SJCRH30 (cell line): ENCODE data around the gene GNA15. TPM values are rescaled to one million over a fixed set of nuclear protein-coding genes. Genes with fewer than 3 reads are reported as not detected.
A peak's percentile ranks its signal among the peaks of the same experiment; 100 is the strongest.
"Not testable (repeated sequence)": the region's sequence is repeated elsewhere in the genome, so short reads cannot be mapped to it uniquely, and the experiment has no call there.

Experiments
- DNase-seq, 2 experiments: peaks; one replicate each; pipeline ENCODE4 v3.0.0-alpha.2; 2015 to 2020
- H3K27ac ChIP-seq: fragments of 250-450 bp; sonication (Bioruptor Pico); 2 replicates; pipeline ENCODE4 v1.5.1; 2020; ENCODE audit warnings: mild to moderate bottlenecking, moderate library complexity
- H3K27me3 ChIP-seq: fragments of 250-450 bp; sonication (Bioruptor Pico); 2 replicates; pipeline ENCODE4 v1.5.1; 2020; ENCODE audit warnings: mild to moderate bottlenecking, moderate library complexity
- H3K36me3 ChIP-seq: fragments of 250-450 bp; sonication (Bioruptor Pico); 2 replicates; pipeline ENCODE4 v1.5.1; 2020; ENCODE audit warnings: mild to moderate bottlenecking, moderate library complexity
- H3K4me1 ChIP-seq: fragments of 250-450 bp; sonication (Bioruptor Pico); 2 replicates; pipeline ENCODE4 v1.5.1; 2020; ENCODE audit warnings: mild to moderate bottlenecking, moderate library complexity
- H3K4me3 ChIP-seq: fragments of 250-450 bp; sonication (Bioruptor Pico); 2 replicates; pipeline ENCODE4 v1.5.1; 2020; ENCODE audit warnings: mild to moderate bottlenecking, moderate library complexity
- H3K9me3 ChIP-seq: fragments of 250-450 bp; sonication (Bioruptor Pico); replicated peaks from 2 replicates; pipeline ENCODE4 v1.5.1; 2020; ENCODE audit warnings: mild to moderate bottlenecking, moderate library complexity
- total RNA-seq: library from RNA; depleted of rRNA; stranded (reverse); fragments of >200 nt; shearing (Covaris generic); gene quantifications from 2 replicates; pipeline ENCODE4 v1.2.3, GENCODE V29; 2014

Gene GNA15
- total RNA-seq, 1 experiment from 2014 or later, result 0.59 TPM

DNA sequence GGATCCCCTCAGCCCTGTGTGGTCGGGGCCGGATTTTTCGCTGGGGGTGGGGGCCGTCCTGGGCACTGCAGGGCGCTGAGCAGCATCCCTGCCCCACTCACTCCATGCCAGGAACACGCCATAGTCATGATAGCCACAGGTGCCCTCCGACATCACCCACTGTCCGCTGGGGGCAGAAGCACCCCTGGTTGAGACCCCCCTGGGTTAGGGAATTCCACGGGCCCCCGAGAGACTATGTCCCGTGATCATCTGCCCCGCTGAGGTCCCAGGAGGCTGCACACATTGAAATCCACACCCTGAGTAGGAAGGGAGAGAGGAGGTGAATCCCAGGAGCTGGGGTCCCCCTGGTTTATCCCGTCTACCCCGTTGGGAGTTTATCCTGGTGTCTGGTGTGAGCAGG lies 66.1 kb downstream of the GNA15 start:
- Histone ChIP-seq H3K36me3 (peaks cover 7% of the 10 kb centered on the region), H3K27ac (no peak overlapping the region), H3K9me3 (no peaks in the 10 kb centered on the region), H3K4me3 (no peak overlapping the region), H3K4me1 (no peaks in the 10 kb centered on the region), H3K27me3 (no peaks in the 10 kb centered on the region)
- no peak for DNase-seq

- H3K27me3 ChIP-seq, result no peaks in the 10 kb centered on the region
- H3K27ac ChIP-seq, result no peak overlapping the region
- H3K9me3 ChIP-seq, result no peaks in the 10 kb centered on the region
- H3K4me1 ChIP-seq, result no peaks in the 10 kb centered on the region
- peaks cover 12% of the 10 kb centered on the region for H3K36me3 ChIP-seq
- no peak overlapping the region for H3K4me3 ChIP-seq
- DNase-seq, result no peak
Observed at GRCh38 chr19:3202346-3202745, 66.5 kb downstream of the GNA15 start.

GRCh38 chr19:3202895-3203294 lies 67.1 kb downstream of the GNA15 start:
- H3K27me3 ChIP-seq, H3K4me3 ChIP-seq, H3K4me1 ChIP-seq, H3K9me3 ChIP-seq, H3K27ac ChIP-seq, DNase-seq: not testable (repeated sequence)
- peaks cover 15% of the 10 kb centered on the region for H3K36me3 ChIP-seq

DNA sequence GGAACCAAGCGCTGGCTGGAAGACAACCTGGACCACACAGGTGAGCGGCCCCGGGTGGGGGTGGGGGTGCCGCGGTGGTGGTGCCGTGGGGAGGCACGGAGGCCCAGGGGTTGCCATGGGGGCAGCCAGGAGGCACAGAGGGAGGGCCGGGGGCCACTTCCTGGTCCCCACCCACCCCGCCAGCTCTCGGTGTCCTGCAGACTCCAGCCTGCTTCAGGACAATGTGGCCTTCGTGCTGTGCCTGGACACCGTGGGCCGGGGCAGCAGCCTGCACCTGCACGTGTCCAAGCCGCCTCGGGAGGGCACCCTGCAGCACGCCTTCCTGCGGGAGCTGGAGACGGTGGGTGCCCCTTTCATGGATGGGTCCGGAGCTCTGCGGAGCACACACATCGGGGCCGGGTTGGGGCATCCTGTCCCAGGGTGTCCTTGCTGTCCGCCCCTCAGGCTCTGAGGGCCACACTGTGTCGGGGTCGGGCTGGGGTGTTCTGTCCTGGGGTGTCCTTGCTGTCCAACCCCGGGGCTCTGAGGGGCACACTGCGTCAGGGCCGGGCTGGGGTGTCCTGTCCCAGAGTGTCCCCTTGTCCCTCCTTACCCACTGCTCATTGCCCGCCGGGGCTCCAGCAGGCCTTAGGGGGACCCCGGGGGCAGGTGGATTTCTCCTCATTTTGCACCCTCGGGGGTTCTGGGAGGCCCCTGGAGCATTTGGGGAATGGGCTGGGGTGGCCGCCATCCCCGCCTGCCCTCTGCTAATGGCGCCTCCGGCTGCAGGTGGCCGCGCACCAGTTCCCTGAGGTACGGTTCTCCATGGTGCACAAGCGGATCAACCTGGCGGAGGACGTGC lies 68.2 kb downstream of the GNA15 start:
- Histone ChIP-seq H3K27ac (no peak overlapping the region), H3K4me1 (no peaks in the 10 kb centered on the region), H3K36me3 (peaks cover 15% of the 10 kb centered on the region), H3K9me3 (no peaks in the 10 kb centered on the region), H3K27me3 (no peaks in the 10 kb centered on the region), H3K4me3 (no peak overlapping the region)
- no peak for DNase-seq

- H3K36me3 ChIP-seq, result peaks cover 15% of the 10 kb centered on the region
- H3K27ac ChIP-seq, result no peak overlapping the region
- H3K4me1 ChIP-seq, result no peaks in the 10 kb centered on the region
- H3K9me3 ChIP-seq, result no peaks in the 10 kb centered on the region
- no peak for DNase-seq
- no peak overlapping the region for H3K4me3 ChIP-seq
- no peaks in the 10 kb centered on the region for H3K27me3 ChIP-seq
Observed at GRCh38 chr19:3204646-3205275, 68.9 kb downstream of the GNA15 start.

DNA sequence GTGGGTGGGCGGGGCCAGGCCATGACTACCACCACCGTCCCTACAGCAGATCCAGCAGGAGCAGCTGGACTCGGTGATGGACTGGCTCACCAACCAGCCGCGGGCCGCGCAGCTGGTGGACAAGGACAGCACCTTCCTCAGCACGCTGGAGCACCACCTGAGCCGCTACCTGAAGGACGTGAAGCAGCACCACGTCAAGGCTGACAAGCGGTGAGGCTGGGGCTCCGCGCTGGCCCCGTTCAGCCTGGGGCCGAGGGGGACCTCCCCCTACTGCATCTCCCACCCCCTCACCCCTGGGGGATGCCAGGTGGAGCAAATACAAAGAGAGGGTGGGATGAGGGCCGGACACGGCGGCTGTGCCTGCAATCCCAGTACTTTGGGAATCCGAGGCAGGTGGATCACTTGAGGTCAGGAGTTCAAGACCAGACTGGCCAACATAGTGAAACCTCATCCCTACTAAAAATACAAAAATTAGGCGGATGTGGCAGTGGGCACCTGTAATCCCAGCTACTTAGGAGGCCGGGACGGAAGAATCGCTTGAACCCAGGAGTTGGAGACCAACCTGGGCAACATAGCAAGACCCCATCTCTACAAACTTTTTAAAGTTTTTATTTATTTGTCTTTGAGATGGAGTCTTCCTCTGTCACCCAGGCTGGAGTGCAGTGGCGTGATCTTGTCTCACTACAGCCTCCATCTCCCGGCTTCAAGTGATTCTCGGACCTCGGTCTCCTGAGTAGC lies 70.6 kb downstream of the GNA15 start:
- no peak overlapping the region for H3K4me3 ChIP-seq
- no peaks in the 10 kb centered on the region for H3K27me3 ChIP-seq
- no peak overlapping the region for H3K27ac ChIP-seq
- no peaks in the 10 kb centered on the region for H3K4me1 ChIP-seq
- H3K9me3 ChIP-seq, result no peaks in the 10 kb centered on the region
- peaks cover 15% of the 10 kb centered on the region for H3K36me3 ChIP-seq
- no peak for DNase-seq

- no peak overlapping the region for H3K4me3 ChIP-seq
- H3K9me3 ChIP-seq, result no peaks in the 10 kb centered on the region
- H3K27me3 ChIP-seq, result no peaks in the 10 kb centered on the region
- H3K36me3 ChIP-seq, result peaks cover 15% of the 10 kb centered on the region
- DNase-seq, result no peak
- no peak overlapping the region for H3K27ac ChIP-seq
- no peaks in the 10 kb centered on the region for H3K4me1 ChIP-seq
Observed at GRCh38 chr19:3207461-3208242, 71.8 kb downstream of the GNA15 start.

DNA sequence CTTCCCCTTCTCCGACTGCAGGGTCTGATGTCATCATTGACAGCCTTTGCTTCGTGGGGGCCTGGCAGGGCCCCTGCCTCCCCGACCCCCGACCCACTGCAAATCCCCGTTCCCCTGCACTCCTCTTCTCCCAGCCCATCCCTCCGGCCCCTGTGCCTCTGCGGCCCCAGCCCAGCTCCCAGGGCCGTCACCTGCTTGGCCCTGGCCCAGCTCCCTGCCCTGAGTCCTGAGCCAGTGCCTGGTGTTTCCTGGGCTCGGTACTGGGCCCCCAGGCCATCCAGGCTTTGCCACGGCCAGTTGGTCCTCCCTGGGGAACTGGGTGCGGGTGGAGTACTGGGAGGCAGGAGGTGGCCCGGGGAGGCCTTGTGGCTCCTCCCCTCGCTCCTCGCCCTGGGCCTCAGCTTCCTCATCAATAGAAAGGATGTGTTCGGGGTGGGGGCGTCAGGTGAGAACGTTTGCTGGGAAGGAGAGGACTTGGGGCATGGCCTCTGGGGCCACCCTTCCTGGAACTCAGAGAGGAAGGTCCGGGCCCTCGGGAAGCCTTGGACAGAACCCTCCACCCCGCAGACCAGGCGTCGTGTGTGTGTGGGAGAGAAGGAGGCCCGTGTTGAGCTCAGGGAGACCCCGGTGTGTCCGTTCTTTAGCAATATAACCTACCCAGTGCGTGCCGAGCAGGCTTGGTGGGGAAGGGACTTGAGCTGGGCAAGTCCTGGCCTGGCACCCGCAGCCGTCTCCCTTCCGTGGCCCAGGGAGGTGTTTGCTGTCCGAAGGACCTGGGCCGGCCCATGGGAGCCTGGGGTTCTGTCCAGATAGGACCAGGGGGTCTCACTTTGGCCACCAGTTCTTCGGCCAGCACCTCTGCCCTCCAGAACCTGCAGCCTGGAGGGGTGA lies 72.7 kb downstream of the GNA15 start:
- H3K27ac ChIP-seq, result no peak overlapping the region
- no peak overlapping the region for H3K4me3 ChIP-seq
- no peaks in the 10 kb centered on the region for H3K27me3 ChIP-seq
- no peaks in the 10 kb centered on the region for H3K4me1 ChIP-seq
- H3K36me3 ChIP-seq, result peaks cover 15% of the 10 kb centered on the region
- no peak for DNase-seq
- H3K9me3 ChIP-seq, result no peaks in the 10 kb centered on the region

DNA sequence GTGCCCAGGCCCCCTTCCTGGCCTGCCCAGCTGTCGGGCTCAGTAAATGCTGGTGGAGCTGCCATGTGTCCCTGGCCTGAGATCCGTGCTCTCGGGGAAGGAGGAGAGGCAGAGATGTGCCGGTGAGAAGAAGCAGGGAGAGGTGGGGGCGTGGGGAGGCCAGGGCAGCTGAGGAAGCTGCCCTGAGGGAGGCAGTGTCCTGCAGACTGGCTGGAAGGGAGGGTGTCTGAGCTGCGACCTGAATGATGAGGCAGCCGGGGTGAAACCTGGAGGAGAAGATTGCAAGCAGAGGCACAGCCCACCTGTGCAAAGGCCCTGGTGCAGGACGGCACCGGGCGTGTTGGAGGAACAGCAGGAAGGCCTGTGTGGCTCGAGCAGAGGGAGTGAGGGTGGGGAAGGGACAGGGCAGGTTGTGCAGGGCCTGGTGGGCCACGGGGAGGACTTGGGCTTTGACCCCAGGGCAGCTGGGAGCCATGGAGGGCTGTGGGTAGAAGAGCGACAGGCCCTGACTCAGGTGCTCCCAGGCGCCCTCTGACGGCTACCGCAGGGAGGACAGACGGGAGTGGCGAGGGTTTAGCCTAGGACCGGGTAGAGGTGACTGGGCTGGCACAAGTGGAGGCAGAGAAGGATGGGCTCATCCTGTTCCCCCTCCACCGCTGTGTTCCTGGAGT lies 74.6 kb downstream of the GNA15 start:
- DNase-seq, result peak; percentile 45 to 60
- Histone ChIP-seq H3K4me1 (no peaks in the 10 kb centered on the region), H3K4me3 (no peak overlapping the region), H3K9me3 (no peaks in the 10 kb centered on the region), H3K27ac (no peak overlapping the region), H3K36me3 (peaks cover 15% of the 10 kb centered on the region), H3K27me3 (no peaks in the 10 kb centered on the region)

DNA sequence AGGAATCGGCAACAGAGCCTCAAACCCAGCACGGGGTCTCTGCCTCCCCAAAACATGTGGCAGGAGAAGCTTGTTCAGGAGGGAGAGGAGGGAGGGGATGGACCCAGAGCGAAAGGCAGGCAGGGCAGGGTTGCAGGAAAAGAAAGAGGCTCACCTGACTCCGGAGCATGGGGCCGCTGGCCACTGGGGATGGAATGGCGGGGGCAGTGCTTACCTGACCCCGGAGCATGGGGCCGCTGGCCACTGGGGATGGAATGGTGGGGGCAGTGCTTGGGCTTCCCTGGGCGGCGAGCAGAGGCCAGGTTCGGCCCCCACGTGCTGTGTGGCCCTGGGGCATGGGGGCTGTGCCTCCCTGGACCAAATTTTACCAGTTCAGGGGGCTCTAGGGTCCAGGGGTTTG lies 75.4 kb downstream of the GNA15 start:
- peaks cover 15% of the 10 kb centered on the region for H3K36me3 ChIP-seq

GRCh38 chr19:3213159-3213558 lies 77.3 kb downstream of the GNA15 start:
- Histone ChIP-seq H3K36me3 (no peaks in the 10 kb centered on the region), H3K9me3 (no peaks in the 10 kb centered on the region), H3K4me3 (no peak overlapping the region), H3K4me1 (no peaks in the 10 kb centered on the region), H3K27me3 (no peaks in the 10 kb centered on the region), H3K27ac (no peak overlapping the region)
- no peak for DNase-seq

More for the DNA sequence above, 75.4 kb downstream of the GNA15 start:
- Histone ChIP-seq H3K4me1 (no peaks in the 10 kb centered on the region), H3K4me3 (no peak overlapping the region), H3K27ac (no peak overlapping the region), H3K9me3 (no peaks in the 10 kb centered on the region), H3K27me3 (no peaks in the 10 kb centered on the region)
- no peak for DNase-seq
